GM12892 (cell line): Measurements from ENCODE around the gene SH3RF3.

Source experiments
- POLR2AphosphoS5 ChIP-seq: IDR thresholded peaks from 2 replicates; pipeline ENCODE4 v1.6.1; 2011; ENCODE audit warnings: low read depth, low read length, control low read depth
- TAF1 ChIP-seq: IDR thresholded peaks from 2 replicates; pipeline ENCODE4 v1.6.1; 2011; ENCODE audit warnings: low read depth, mild to moderate bottlenecking, control low read depth, low read length, borderline replicate concordance

DNA sequence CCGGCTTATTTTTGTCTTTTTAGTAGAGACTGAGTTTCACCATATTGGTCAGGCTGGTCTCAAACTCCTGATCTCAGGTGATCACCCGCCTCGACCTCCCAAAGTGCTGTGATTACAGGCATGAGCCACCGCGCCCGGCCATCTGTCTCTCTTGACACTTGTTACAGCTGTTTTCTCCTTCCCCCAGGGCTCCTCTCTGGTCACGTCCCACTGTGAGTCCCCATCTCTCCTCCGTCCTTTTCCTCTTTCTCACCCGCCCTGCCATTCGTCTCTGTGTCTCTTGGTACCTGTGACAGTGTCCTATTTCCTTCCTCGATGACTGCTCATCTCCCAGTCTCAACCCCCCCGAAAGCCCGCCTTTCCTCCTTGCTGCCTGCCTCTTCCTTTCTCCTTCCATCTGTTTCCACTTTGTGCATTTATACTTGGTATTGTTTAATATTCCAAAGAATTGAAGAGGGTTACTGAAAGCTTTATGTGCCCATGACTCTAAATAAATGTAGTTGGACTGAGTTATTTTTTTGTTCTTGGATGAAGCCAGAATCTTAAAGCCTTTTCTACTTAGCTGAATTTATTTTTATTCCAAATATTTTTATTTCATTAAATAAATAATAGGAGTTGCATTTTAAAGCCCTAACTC lies 241.5 kb downstream of the SH3RF3 start:
- TF ChIP-seq POLR2AphosphoS5, result no peak
- no peak for TF ChIP-seq TAF1
